GM12892 (cell line): ENCODE measurements around the gene SPATA3.

Source experiments
- POLR2A ChIP-seq: IDR thresholded peaks from 2 replicates; pipeline ENCODE4 v1.6.1; 2011; ENCODE audit warnings: low read depth, low read length, control low read depth
- POLR2AphosphoS5 ChIP-seq: IDR thresholded peaks from 2 replicates; pipeline ENCODE4 v1.6.1; 2011; ENCODE audit warnings: low read depth, low read length, control low read depth
- TAF1 ChIP-seq: IDR thresholded peaks from 2 replicates; pipeline ENCODE4 v1.6.1; 2011; ENCODE audit warnings: low read depth, mild to moderate bottlenecking, control low read depth, low read length, borderline replicate concordance

GRCh38 chr2:231037202-231037730 is 41.3 kb downstream of the SPATA3 start, which contains the start of gene C2orf72:
- TF ChIP-seq POLR2AphosphoS5 (no peak), POLR2A (no peak), TAF1 (no peak)
